H9 (cell line): ENCODE data around the gene MAML3. TPM values are rescaled to one million over a fixed set of nuclear protein-coding genes. Genes with fewer than 3 reads are reported as not detected.

ENCODE experiments used
- DNase-seq: peaks from one replicate; pipeline ENCODE4 v3.0.0-alpha.2; 2017
- H2AFZ ChIP-seq: one replicate; pipeline ENCODE4 v1.6.1; 2013; ENCODE audit warnings: mild to moderate bottlenecking, low read length, control low read depth, moderate library complexity
- H2AK5ac ChIP-seq: 2 replicates; pipeline ENCODE4 v1.6.1; 2013; ENCODE audit warnings: low read length, control low read depth, mixed read lengths; ENCODE audit not compliant: insufficient read length
- H2BK120ac ChIP-seq: one replicate; pipeline ENCODE4 v1.6.1; 2013; ENCODE audit warnings: low read depth, mild to moderate bottlenecking, low read length, control low read depth, inconsistent platforms; ENCODE audit not compliant: poor library complexity, severe bottlenecking
- H2BK12ac ChIP-seq: 2 replicates; pipeline ENCODE4 v1.6.1; 2013; ENCODE audit warnings: low read length, control low read depth, mixed read lengths, low read depth; ENCODE audit not compliant: insufficient read length
- H2BK15ac ChIP-seq: 2 replicates; pipeline ENCODE4 v1.6.1; 2013; ENCODE audit warnings: low read depth, low read length, control low read depth
- H2BK20ac ChIP-seq: one replicate; pipeline ENCODE4 v1.6.1; 2013; ENCODE audit warnings: low read depth, mild to moderate bottlenecking, low read length, control low read depth, inconsistent platforms; ENCODE audit not compliant: poor library complexity, severe bottlenecking
- H2BK5ac ChIP-seq: 2 replicates; pipeline ENCODE4 v1.6.1; 2013; ENCODE audit warnings: low read length, control low read depth, mixed read lengths; ENCODE audit not compliant: insufficient read length
- H3K14ac ChIP-seq: 2 replicates; pipeline ENCODE4 v1.6.1; 2013; ENCODE audit warnings: low read length, control low read depth; ENCODE audit not compliant: insufficient read depth
- H3K18ac ChIP-seq: 2 replicates; pipeline ENCODE4 v1.6.1; 2013; ENCODE audit warnings: low read depth, mild to moderate bottlenecking, mixed read lengths, low read length, control low read depth; ENCODE audit not compliant: insufficient read length
- H3K23ac ChIP-seq: 2 replicates; pipeline ENCODE4 v1.6.1; 2013; ENCODE audit warnings: low read length, control low read depth, mixed read lengths, low read depth; ENCODE audit not compliant: insufficient read length
- H3K23me2 ChIP-seq: 2 replicates; pipeline ENCODE4 v1.6.1; 2013; ENCODE audit warnings: low read depth, mild to moderate bottlenecking, mixed read lengths, low read length, control low read depth; ENCODE audit not compliant: insufficient read length, poor library complexity, severe bottlenecking
- H3K27ac ChIP-seq: 2 replicates; pipeline ENCODE4 v1.5.1; 2013; ENCODE audit warnings: low read length, control low read depth, mixed read lengths, low read depth; ENCODE audit not compliant: insufficient read length
- H3K27me3 ChIP-seq: 2 replicates; pipeline ENCODE4 v1.6.1; 2013; ENCODE audit warnings: low read length, control low read depth, inconsistent platforms; ENCODE audit not compliant: insufficient read depth
- H3K4ac ChIP-seq: 2 replicates; pipeline ENCODE4 v1.6.1; 2013; ENCODE audit warnings: low read depth, mild to moderate bottlenecking, control low read depth, inconsistent platforms, low read length, moderate library complexity
- H3K4me1 ChIP-seq: 2 replicates; pipeline ENCODE4 v1.6.1; 2013; ENCODE audit warnings: low read length, control low read depth, inconsistent platforms; ENCODE audit not compliant: insufficient read depth
- H3K4me2 ChIP-seq: 2 replicates; pipeline ENCODE4 v1.6.1; 2013; ENCODE audit warnings: low read length, control low read depth, mixed read lengths; ENCODE audit not compliant: insufficient read length, insufficient read depth
- H3K56ac ChIP-seq: 2 replicates; pipeline ENCODE4 v1.6.1; 2013; ENCODE audit warnings: low read depth, mild to moderate bottlenecking, mixed read lengths, low read length, control low read depth; ENCODE audit not compliant: insufficient read length
- H3K79me1 ChIP-seq: 2 replicates; pipeline ENCODE4 v1.6.1; 2013; ENCODE audit warnings: low read depth, mild to moderate bottlenecking, moderate library complexity, low read length, control low read depth, inconsistent platforms; ENCODE audit not compliant: insufficient read depth, poor library complexity, severe bottlenecking
- H3K79me2 ChIP-seq: 2 replicates; pipeline ENCODE4 v1.6.1; 2013; ENCODE audit warnings: low read length, control low read depth, inconsistent platforms; ENCODE audit not compliant: insufficient read depth
- H3K9ac ChIP-seq: 2 replicates; pipeline ENCODE4 v1.6.1; 2013; ENCODE audit warnings: low read length, control low read depth, mixed read lengths; ENCODE audit not compliant: insufficient read length; ENCODE audit errors: extremely low read depth
- H3K9me3 ChIP-seq: one replicate; pipeline ENCODE4 v1.6.1; 2013; ENCODE audit warnings: low read depth, low read length, inconsistent platforms; ENCODE audit not compliant: control insufficient read depth
- H3T11ph ChIP-seq: one replicate; pipeline ENCODE4 v1.6.1; 2013; ENCODE audit warnings: mild to moderate bottlenecking, low read length, control low read depth, inconsistent platforms
- H4K20me1 ChIP-seq: one replicate; pipeline ENCODE4 v1.6.1; 2013; ENCODE audit not compliant: control insufficient read depth, insufficient read length, insufficient read depth
- H4K5ac ChIP-seq: 2 replicates; pipeline ENCODE4 v1.6.1; 2013; ENCODE audit warnings: low read depth, mild to moderate bottlenecking, mixed read lengths, low read length, control low read depth; ENCODE audit not compliant: insufficient read length
- H4K8ac ChIP-seq: replicated peaks from 2 replicates; pipeline ENCODE4 v1.6.1; 2013; ENCODE audit warnings: low read length, control low read depth, mixed read lengths, low read depth; ENCODE audit not compliant: insufficient read length
- H4K91ac ChIP-seq: 2 replicates; pipeline ENCODE4 v1.6.1; 2013; ENCODE audit warnings: low read depth, mild to moderate bottlenecking, moderate library complexity, mixed read lengths, low read length, control low read depth; ENCODE audit not compliant: insufficient read length
- H3K27ac Mint-ChIP-seq, 3 experiments: 2 replicates in 2 of 3; 3 replicates in 1 of 3; pipeline ENCODE4 v1.8.0; 2020 to 2021; ENCODE audit warnings: mixed read lengths in 3 of 3, mild to moderate bottlenecking in 1 of 3, moderate library complexity in 1 of 3
- H3K27me3 Mint-ChIP-seq: 2 replicates; pipeline ENCODE4 v1.8.0; 2021; ENCODE audit warnings: low read depth, mild to moderate bottlenecking, moderate library complexity, mixed read lengths
- H3K36me3 Mint-ChIP-seq, 3 experiments: 2 replicates in 2 of 3; 3 replicates in 1 of 3; pipeline ENCODE4 v1.8.0; 2020 to 2021; ENCODE audit warnings: low read depth in 3 of 3, mixed read lengths in 3 of 3; ENCODE audit not compliant: insufficient read depth in 1 of 3
- H3K4me1 Mint-ChIP-seq, 2 experiments: 2 replicates each; pipeline ENCODE4 v1.8.0; 2020; ENCODE audit warnings: mixed read lengths in 2 of 2
- H3K4me3 Mint-ChIP-seq, 2 experiments: 2 replicates in 1 of 2; 3 replicates in 1 of 2; pipeline ENCODE4 v1.8.0; 2020 to 2021; ENCODE audit warnings: mild to moderate bottlenecking in 2 of 2, mixed read lengths in 2 of 2, moderate library complexity in 1 of 2
- H3K9me3 Mint-ChIP-seq, 2 experiments: 2 replicates in 1 of 2; 3 replicates in 1 of 2; pipeline ENCODE4 v1.8.0; 2020; ENCODE audit warnings: mild to moderate bottlenecking in 2 of 2, mixed read lengths in 2 of 2, moderate library complexity in 1 of 2
- WGBS: extraction: QIAGEN DNeasy Blood & Tissue Kit; methylation state at CpG from one replicate; pipeline ENCODE4 v1.1.7; 2013; ENCODE audit warnings: missing lambda C conversion rate, low lambda C conversion rate, mixed read lengths; ENCODE audit not compliant: insufficient read length; ENCODE audit errors: extremely low coverage; 5-methylcytosine and 5-hydroxymethylcytosine counted together
- total RNA-seq: library from RNA; stranded (reverse); gene quantifications from 2 replicates; pipeline ENCODE4 v1.2.1, GENCODE V29; 2021
- TF ChIP-seq, protein P1 (sequence below): fragments of 200-600 bp; sonication (generic); conservative IDR thresholded peaks from 3 replicates; pipeline ENCODE4 v1.8.0; 2021; ENCODE audit warnings: antibody characterized with exemption, mild to moderate bottlenecking

MAML3 gene
- total RNA-seq, 1 experiment from 2014 or later: 3.9 TPM

DNA sequence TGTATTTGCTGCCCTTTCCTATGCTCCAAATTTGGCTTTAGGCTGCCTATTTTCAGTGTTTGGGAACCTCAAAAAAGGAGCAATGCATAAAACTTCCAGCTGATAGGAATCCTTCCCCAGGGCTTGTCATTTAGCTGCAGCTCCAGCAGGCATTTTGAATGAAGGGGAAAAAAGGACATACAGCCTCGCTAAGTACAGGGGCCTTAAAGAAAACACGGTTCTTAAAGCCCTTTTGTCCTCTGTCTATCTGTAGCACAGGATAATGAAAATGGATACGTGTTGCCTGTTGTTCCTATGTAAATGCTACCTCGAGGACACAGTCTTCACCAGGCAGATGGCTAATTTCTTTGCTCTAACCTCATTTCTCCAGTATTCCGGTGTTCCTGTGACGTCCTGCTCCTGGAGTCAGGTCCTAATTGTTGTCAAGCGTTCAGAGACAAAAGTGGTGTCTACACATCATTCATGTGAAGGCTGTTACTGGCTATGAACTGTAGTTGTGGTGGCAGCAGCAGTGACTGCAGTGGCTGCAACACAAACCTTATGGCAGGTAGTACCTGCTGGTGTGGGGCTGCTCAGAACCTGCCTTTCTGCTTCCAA, 371.0 kb downstream of the MAML3 start:
- Histone ChIP-seq H4K8ac (no peak overlapping the region), H3K27me3 (no peaks in the 10 kb centered on the region), H3K9me3 (no peaks in the 10 kb centered on the region), H3K56ac (no peak overlapping the region), H2BK5ac (no peak overlapping the region), H2BK12ac (no peak overlapping the region), H3K4me2 (no peak overlapping the region), H3T11ph (no peak overlapping the region), H2BK20ac (no peak overlapping the region), H3K23ac (no peak overlapping the region), H3K79me2 (no peaks in the 10 kb centered on the region), H4K20me1 (no peaks in the 10 kb centered on the region), H2BK120ac (no peak overlapping the region), H4K91ac (no peak overlapping the region), H3K4ac (no peak overlapping the region), H3K9ac (no peak overlapping the region), H3K18ac (no peak overlapping the region), H4K5ac (no peak overlapping the region), H3K79me1 (no peaks in the 10 kb centered on the region), H2BK15ac (no peak overlapping the region), H3K23me2 (no peaks in the 10 kb centered on the region), H2AFZ (no peak overlapping the region), H3K27ac (no peak overlapping the region), H3K14ac (no peak overlapping the region), H3K4me1 (peaks cover 10% of the 10 kb centered on the region), H2AK5ac (no peak overlapping the region)
- H3K9me3 Mint-ChIP-seq: no peaks in the 10 kb centered on the region
- no peak for DNase-seq
- H3K27me3 Mint-ChIP-seq: peaks cover 2% of the 10 kb centered on the region; the same call in 1 of the 2 replicates
- no peak overlapping the region; a peak in 3 of 7 replicates for H3K27ac Mint-ChIP-seq
- H3K36me3 Mint-ChIP-seq: no peaks in the 10 kb centered on the region
- no CpG with 5 or more reads among the region's 7 CpGs for WGBS
- no peak overlapping the region for H3K4me3 Mint-ChIP-seq
- H3K4me1 Mint-ChIP-seq: peaks cover 23 to 27% of the 10 kb centered on the region in 2 experiments
- TF ChIP-seq, protein P1, sequence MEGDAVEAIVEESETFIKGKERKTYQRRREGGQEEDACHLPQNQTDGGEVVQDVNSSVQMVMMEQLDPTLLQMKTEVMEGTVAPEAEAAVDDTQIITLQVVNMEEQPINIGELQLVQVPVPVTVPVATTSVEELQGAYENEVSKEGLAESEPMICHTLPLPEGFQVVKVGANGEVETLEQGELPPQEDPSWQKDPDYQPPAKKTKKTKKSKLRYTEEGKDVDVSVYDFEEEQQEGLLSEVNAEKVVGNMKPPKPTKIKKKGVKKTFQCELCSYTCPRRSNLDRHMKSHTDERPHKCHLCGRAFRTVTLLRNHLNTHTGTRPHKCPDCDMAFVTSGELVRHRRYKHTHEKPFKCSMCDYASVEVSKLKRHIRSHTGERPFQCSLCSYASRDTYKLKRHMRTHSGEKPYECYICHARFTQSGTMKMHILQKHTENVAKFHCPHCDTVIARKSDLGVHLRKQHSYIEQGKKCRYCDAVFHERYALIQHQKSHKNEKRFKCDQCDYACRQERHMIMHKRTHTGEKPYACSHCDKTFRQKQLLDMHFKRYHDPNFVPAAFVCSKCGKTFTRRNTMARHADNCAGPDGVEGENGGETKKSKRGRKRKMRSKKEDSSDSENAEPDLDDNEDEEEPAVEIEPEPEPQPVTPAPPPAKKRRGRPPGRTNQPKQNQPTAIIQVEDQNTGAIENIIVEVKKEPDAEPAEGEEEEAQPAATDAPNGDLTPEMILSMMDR: no peak
